Vagina (tissue), 2 donors: ENCODE results near the gene FRMPD4. TPM values are rescaled to one million over a fixed set of nuclear protein-coding genes. Genes with fewer than 3 reads are reported as not detected.

Experiments
- DNase-seq, 2 donors: peaks; one replicate each; pipeline ENCODE4 v3.0.0-alpha.2; 2017; ENCODE audit errors: extremely low spot score in 2 of 2
- H3K27ac ChIP-seq: fragments of 200-600 bp; sonication (generic); one replicate; pipeline ENCODE4 v1.5.1; 2019
- H3K27me3 ChIP-seq: fragments of 200-600 bp; sonication (generic); one replicate; pipeline ENCODE4 v1.5.1; 2019
- H3K36me3 ChIP-seq, 2 donors: fragments of 200-600 bp; sonication (generic); one replicate each; pipeline ENCODE4 v1.5.1; 2017 to 2019
- H3K4me1 ChIP-seq: fragments of 200-600 bp; sonication (generic); one replicate; pipeline ENCODE4 v1.5.1; 2019
- H3K4me3 ChIP-seq, 2 donors: fragments of 200-600 bp; sonication (generic); 1 replicate in 1 of 2; 2 replicates in 1 of 2; pipeline ENCODE4 v1.5.1; 2016 to 2019
- H3K9me3 ChIP-seq: fragments of 200-600 bp; sonication (generic); one replicate; pipeline ENCODE4 v1.5.1; 2019
- CTCF ChIP-seq, 3 experiments: fragments of 450-650 bp in 2 of 3; fragments of 200-600 bp in 1 of 3; sonication (generic) in 1 of 3; IDR thresholded peaks; one replicate each; pipeline ENCODE4 v1.5.1; 2017 to 2019; ENCODE audit warnings: antibody characterized with exemption in 3 of 3, mild to moderate bottlenecking in 2 of 3, moderate library complexity in 2 of 3
- POLR2A ChIP-seq, 2 donors: fragments of 450-650 bp; IDR thresholded peaks; one replicate each; pipeline ENCODE4 v1.6.1; 2017; ENCODE audit warnings: antibody characterized with exemption in 2 of 2, mild to moderate bottlenecking in 2 of 2, moderate library complexity in 2 of 2
- POLR2AphosphoS5 ChIP-seq, 2 donors: sonication (generic); formaldehyde crosslinking; IDR thresholded peaks; one replicate each; pipeline ENCODE4 v1.9.0; 2017; ENCODE audit warnings: antibody characterized with exemption in 2 of 2, mild to moderate bottlenecking in 2 of 2, low read depth in 1 of 2; ENCODE audit not compliant: insufficient read depth in 1 of 2
- intact Hi-C: fragments of 100-400 bp; cut with DNase I; formaldehyde crosslinking; loops from one replicate; pipeline ENCODE4 v1.15.1; 2023
- total RNA-seq: library from RNA; depleted of rRNA; stranded (reverse); fragments of >200 nt; gene quantifications from one replicate; pipeline ENCODE4 v1.2.3, GENCODE V29; 2016

The FRMPD4 gene
- total RNA-seq, 1 donor from 2014 or later = not detected

- H3K4me1 ChIP-seq = no peaks in the 10 kb centered on the region
- no peak overlapping the region for H3K4me3 ChIP-seq
- no peak for TF ChIP-seq POLR2AphosphoS5 (IDR thresholded peaks at IDR 0.05; ENCODE audit: insufficient read depth in 1 of 2, low read depth in 1 of 2)
- intact Hi-C loops = no loop called here
- H3K27ac ChIP-seq = no peak overlapping the region
- no peaks in the 10 kb centered on the region for H3K9me3 ChIP-seq
- no peaks in the 10 kb centered on the region for H3K27me3 ChIP-seq
- DNase-seq = no peak
- H3K36me3 ChIP-seq = no peaks in the 10 kb centered on the region
Observed at GRCh38 chrX:12344954-12345353, 206.7 kb downstream of the FRMPD4 start.

- H3K9me3 ChIP-seq = no peaks in the 10 kb centered on the region
- no peak overlapping the region for H3K4me3 ChIP-seq
- H3K4me1 ChIP-seq = no peaks in the 10 kb centered on the region
- H3K27ac ChIP-seq = no peak overlapping the region
- H3K36me3 ChIP-seq = no peaks in the 10 kb centered on the region
- no peak for TF ChIP-seq CTCF (IDR thresholded peaks at IDR 0.05)
- no peak for TF ChIP-seq POLR2AphosphoS5 (IDR thresholded peaks at IDR 0.05; ENCODE audit: insufficient read depth in 1 of 2, low read depth in 1 of 2)
- TF ChIP-seq POLR2A (IDR thresholded peaks at IDR 0.05) = no peak
- no peak for DNase-seq
- intact Hi-C loops = no loop called here
- H3K27me3 ChIP-seq = no peaks in the 10 kb centered on the region
Observed at GRCh38 chrX:12349201-12349600, 210.9 kb downstream of the FRMPD4 start.

- Histone ChIP-seq H3K9me3 (no peaks in the 10 kb centered on the region), H3K27me3 (no peaks in the 10 kb centered on the region), H3K36me3 (no peaks in the 10 kb centered on the region), H3K4me3 (no peak overlapping the region), H3K4me1 (no peaks in the 10 kb centered on the region), H3K27ac (no peak overlapping the region)
- no peak for DNase-seq
- no peak for TF ChIP-seq POLR2AphosphoS5 (IDR thresholded peaks at IDR 0.05; ENCODE audit: insufficient read depth in 1 of 2, low read depth in 1 of 2)
- TF ChIP-seq POLR2A (IDR thresholded peaks at IDR 0.05) = no peak
- no peak for TF ChIP-seq CTCF (IDR thresholded peaks at IDR 0.05)
- intact Hi-C loops = no loop called here
Observed at GRCh38 chrX:12352922-12353321, 214.6 kb downstream of the FRMPD4 start.

- H3K36me3 ChIP-seq = no peaks in the 10 kb centered on the region
- no peaks in the 10 kb centered on the region for H3K27me3 ChIP-seq
- H3K4me3 ChIP-seq = no peak overlapping the region
- no peaks in the 10 kb centered on the region for H3K4me1 ChIP-seq
- intact Hi-C loops = no loop called here
- no peak for DNase-seq
- TF ChIP-seq POLR2AphosphoS5 (IDR thresholded peaks at IDR 0.05; ENCODE audit: insufficient read depth in 1 of 2, low read depth in 1 of 2) (no peak), CTCF (IDR thresholded peaks at IDR 0.05) (no peak), POLR2A (IDR thresholded peaks at IDR 0.05) (no peak)
- H3K9me3 ChIP-seq = no peaks in the 10 kb centered on the region
- H3K27ac ChIP-seq = no peak overlapping the region
Observed at GRCh38 chrX:12360383-12360782, 222.1 kb downstream of the FRMPD4 start.

- DNase-seq = no peak
- intact Hi-C loops = no loop called here
- H3K27me3 ChIP-seq = no peaks in the 10 kb centered on the region
- no peaks in the 10 kb centered on the region for H3K9me3 ChIP-seq
- H3K27ac ChIP-seq = no peak overlapping the region
- no peaks in the 10 kb centered on the region for H3K36me3 ChIP-seq
- no peaks in the 10 kb centered on the region for H3K4me1 ChIP-seq
- TF ChIP-seq POLR2A (IDR thresholded peaks at IDR 0.05) (no peak), CTCF (IDR thresholded peaks at IDR 0.05) (no peak), POLR2AphosphoS5 (IDR thresholded peaks at IDR 0.05; ENCODE audit: insufficient read depth in 1 of 2, low read depth in 1 of 2) (no peak)
- H3K4me3 ChIP-seq = no peak overlapping the region
Observed at GRCh38 chrX:12360986-12361598, 222.8 kb downstream of the FRMPD4 start.
